Smooth muscle cell (in vitro differentiated cells): ENCODE data around the gene TNNI3K. TPM values are rescaled to one million over a fixed set of nuclear protein-coding genes. Genes with fewer than 3 reads are reported as not detected.

Experiments
- DNase-seq: peaks from one replicate; lab custom pipeline; 2025; ENCODE audit not compliant: unreplicated experiment; lab: John Stamatoyannopoulos, UW
- H2AFZ ChIP-seq: fragments of 200-600 bp; sonication (generic); 2 replicates; pipeline ENCODE4 v1.6.0; 2016; ENCODE audit warnings: antibody characterized with exemption, low read depth, mild to moderate bottlenecking
- H3F3A ChIP-seq: fragments of 200-600 bp; sonication (generic); 2 replicates; pipeline ENCODE4 v1.6.0; 2017; ENCODE audit warnings: antibody characterized with exemption, low read depth
- H3K27ac ChIP-seq: fragments of 200-600 bp; sonication (generic); 2 replicates; pipeline ENCODE4 v1.5.1; 2016; ENCODE audit warnings: low read depth, mild to moderate bottlenecking
- H3K27me3 ChIP-seq: fragments of 200-600 bp; sonication (generic); 2 replicates; pipeline ENCODE4 v1.6.1; 2016; ENCODE audit warnings: low read depth, mild to moderate bottlenecking
- H3K36me3 ChIP-seq: fragments of 200-600 bp; sonication (generic); 2 replicates; pipeline ENCODE4 v1.5.1; 2016; ENCODE audit warnings: low read depth
- H3K4me1 ChIP-seq: fragments of 200-600 bp; sonication (generic); 2 replicates; pipeline ENCODE4 v1.5.1; 2016; ENCODE audit warnings: low read depth
- H3K4me2 ChIP-seq: fragments of 200-600 bp; sonication (generic); 2 replicates; pipeline ENCODE4 v1.6.0; 2016; ENCODE audit warnings: mild to moderate bottlenecking
- H3K4me3 ChIP-seq: fragments of 200-600 bp; sonication (generic); 2 replicates; pipeline ENCODE4 v1.5.1; 2016; ENCODE audit warnings: mild to moderate bottlenecking
- H3K79me2 ChIP-seq: fragments of 200-600 bp; sonication (generic); 2 replicates; pipeline ENCODE4 v1.6.0; 2016; ENCODE audit warnings: low read depth, mild to moderate bottlenecking
- H3K9ac ChIP-seq: fragments of 200-600 bp; sonication (generic); 2 replicates; pipeline ENCODE4 v1.6.0; 2016; ENCODE audit warnings: low read depth
- H3K9me3 ChIP-seq: fragments of 200-600 bp; sonication (generic); replicated peaks from 2 replicates; pipeline ENCODE4 v1.5.1; 2016; ENCODE audit warnings: low read depth
- H4K20me1 ChIP-seq: fragments of 200-600 bp; sonication (generic); 2 replicates; pipeline ENCODE4 v1.6.0; 2016; ENCODE audit warnings: low read depth
- WGBS: methylation state at CpG from one replicate; pipeline ENCODE4 v1.1.7; 2016; ENCODE audit warnings: low lambda C conversion rate; 5-methylcytosine and 5-hydroxymethylcytosine counted together
- polyA plus RNA-seq: library from polyadenylated mRNA; unstranded; fragments of >200 nt; fragmentation: Nextera tagmentation; extraction: Ambion mirVana; gene quantifications from 2 replicates; pipeline ENCODE4 v1.2.1, GENCODE V29; 2016
- total RNA-seq: library from RNA; depleted of rRNA; stranded (reverse); fragments of >200 nt; gene quantifications from 2 replicates; pipeline ENCODE4 v1.2.3, GENCODE V29; 2014
- TF ChIP-seq, protein P1 (sequence below): fragments of 200-600 bp; sonication (generic); IDR thresholded peaks from 2 replicates; pipeline ENCODE4 v1.5.1; 2017; ENCODE audit warnings: borderline replicate concordance, mild to moderate bottlenecking, antibody characterized with exemption; ENCODE audit not compliant: insufficient read depth, poor library complexity, severe bottlenecking

The TNNI3K gene
- total and polyA plus RNA-seq, 2 experiments from 2014 or later, result 0.55 to 9.6 TPM

DNA sequence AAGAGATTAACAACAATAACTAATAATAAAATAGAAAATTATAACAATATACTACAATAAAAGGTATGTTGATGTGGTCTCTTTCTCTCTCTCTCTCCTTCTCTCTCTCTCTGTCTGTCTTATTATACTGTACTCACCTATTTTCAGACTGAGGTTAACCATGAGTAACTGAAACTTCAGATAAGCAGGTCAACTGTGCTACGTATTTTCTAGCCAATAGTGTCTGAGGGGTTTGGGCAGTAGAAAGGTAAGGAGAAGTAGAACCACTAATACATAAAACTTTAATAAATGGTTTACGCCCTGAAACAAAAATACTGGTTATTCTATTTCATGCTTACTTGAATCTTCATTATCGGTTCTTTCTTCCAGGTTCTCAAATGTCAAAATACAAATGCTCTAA is 348.2 kb downstream of the TNNI3K start:
- TF ChIP-seq, protein P1, sequence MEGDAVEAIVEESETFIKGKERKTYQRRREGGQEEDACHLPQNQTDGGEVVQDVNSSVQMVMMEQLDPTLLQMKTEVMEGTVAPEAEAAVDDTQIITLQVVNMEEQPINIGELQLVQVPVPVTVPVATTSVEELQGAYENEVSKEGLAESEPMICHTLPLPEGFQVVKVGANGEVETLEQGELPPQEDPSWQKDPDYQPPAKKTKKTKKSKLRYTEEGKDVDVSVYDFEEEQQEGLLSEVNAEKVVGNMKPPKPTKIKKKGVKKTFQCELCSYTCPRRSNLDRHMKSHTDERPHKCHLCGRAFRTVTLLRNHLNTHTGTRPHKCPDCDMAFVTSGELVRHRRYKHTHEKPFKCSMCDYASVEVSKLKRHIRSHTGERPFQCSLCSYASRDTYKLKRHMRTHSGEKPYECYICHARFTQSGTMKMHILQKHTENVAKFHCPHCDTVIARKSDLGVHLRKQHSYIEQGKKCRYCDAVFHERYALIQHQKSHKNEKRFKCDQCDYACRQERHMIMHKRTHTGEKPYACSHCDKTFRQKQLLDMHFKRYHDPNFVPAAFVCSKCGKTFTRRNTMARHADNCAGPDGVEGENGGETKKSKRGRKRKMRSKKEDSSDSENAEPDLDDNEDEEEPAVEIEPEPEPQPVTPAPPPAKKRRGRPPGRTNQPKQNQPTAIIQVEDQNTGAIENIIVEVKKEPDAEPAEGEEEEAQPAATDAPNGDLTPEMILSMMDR, result no peak
- 98% methylated on average over 3 of the region's 3 CpGs for WGBS

DNA sequence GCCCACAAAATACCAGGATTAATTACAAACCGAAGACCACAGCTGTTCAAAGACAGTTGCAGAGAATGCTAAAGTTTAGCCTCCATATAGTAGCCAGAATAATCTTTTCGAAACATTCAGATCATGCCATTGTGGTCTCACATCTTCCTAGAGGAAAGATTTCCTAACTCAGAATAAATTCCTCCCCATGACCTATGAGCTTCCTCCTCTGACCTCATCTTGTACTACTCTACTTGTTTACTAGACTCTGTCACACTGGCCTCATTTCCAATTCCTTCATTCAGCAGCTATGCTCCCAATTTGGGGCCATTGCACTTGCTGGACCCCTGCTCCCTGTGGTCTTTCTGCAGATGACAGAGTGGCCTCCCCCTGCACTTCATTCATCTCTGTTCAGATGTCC is 349.0 kb downstream of the TNNI3K start:
- H3K9me3 ChIP-seq, result no peaks in the 10 kb centered on the region
- H3F3A ChIP-seq, result no peaks in the 10 kb centered on the region
- H3K4me1 ChIP-seq, result no peaks in the 10 kb centered on the region
- no peaks in the 10 kb centered on the region for H3K27me3 ChIP-seq
- no peak overlapping the region for H3K9ac ChIP-seq
- H3K27ac ChIP-seq, result no peak overlapping the region
- no peak overlapping the region for H3K4me3 ChIP-seq
- no peak for DNase-seq
- no peaks in the 10 kb centered on the region for H4K20me1 ChIP-seq
- no peak overlapping the region for H2AFZ ChIP-seq
- no peaks in the 10 kb centered on the region for H3K79me2 ChIP-seq
- TF ChIP-seq, protein P1, result no peak
- WGBS, result 87% methylated on average over 2 of the region's 2 CpGs
- H3K4me2 ChIP-seq, result no peak overlapping the region
- no peaks in the 10 kb centered on the region for H3K36me3 ChIP-seq

More for the DNA sequence above, 348.2 kb downstream of the TNNI3K start:
- Histone ChIP-seq H3K4me1 (no peaks in the 10 kb centered on the region), H2AFZ (no peak overlapping the region), H4K20me1 (no peaks in the 10 kb centered on the region), H3K36me3 (no peaks in the 10 kb centered on the region), H3K9me3 (no peaks in the 10 kb centered on the region), H3K9ac (no peak overlapping the region), H3K27me3 (no peaks in the 10 kb centered on the region), H3F3A (no peaks in the 10 kb centered on the region), H3K79me2 (no peaks in the 10 kb centered on the region), H3K4me3 (no peak overlapping the region), H3K4me2 (no peak overlapping the region), H3K27ac (no peak overlapping the region)
- no peak for DNase-seq

DNA sequence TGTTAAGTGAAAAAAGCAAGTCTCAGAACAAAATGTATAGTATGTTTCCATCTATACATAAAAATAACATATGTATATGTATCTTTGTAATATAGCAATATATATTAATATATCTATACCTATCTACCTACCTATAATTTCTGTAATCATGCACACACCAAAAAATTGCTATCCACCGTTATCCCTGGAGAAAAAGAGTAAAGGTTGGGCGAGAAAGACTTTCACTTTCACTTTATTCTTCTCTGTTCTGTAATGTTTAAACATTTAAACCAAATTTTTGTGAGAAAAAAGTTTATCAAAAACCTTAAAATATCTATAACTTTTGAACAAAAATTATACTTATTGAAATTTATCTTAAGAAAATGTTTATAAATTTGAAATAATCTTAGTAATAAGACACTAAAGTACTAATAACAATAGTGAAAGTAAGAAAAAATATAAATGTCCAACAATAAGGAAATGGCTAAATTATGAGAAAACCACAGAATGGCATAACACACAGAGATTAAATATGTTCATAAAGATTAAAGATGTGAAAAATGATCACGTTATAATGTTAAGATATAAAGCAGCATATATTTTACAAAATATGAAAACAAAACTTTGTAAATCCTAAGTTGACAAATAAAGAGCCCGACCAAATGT is 351.2 kb downstream of the TNNI3K start:
- H3K4me3 ChIP-seq, result peak overlapping the region; percentile 10
- H3K9ac ChIP-seq, result no peak overlapping the region
- no peak overlapping the region for H3K27ac ChIP-seq
- H3F3A ChIP-seq, result no peaks in the 10 kb centered on the region
- H3K4me1 ChIP-seq, result no peaks in the 10 kb centered on the region
- H4K20me1 ChIP-seq, result no peaks in the 10 kb centered on the region
- no peak overlapping the region for H2AFZ ChIP-seq
- H3K79me2 ChIP-seq, result no peaks in the 10 kb centered on the region
- no peaks in the 10 kb centered on the region for H3K9me3 ChIP-seq
- TF ChIP-seq, protein P1, result no peak
- H3K27me3 ChIP-seq, result no peaks in the 10 kb centered on the region
- 86% methylated on average over 4 of the region's 4 CpGs for WGBS
- H3K36me3 ChIP-seq, result no peaks in the 10 kb centered on the region
- H3K4me2 ChIP-seq, result no peak overlapping the region
- DNase-seq, result no peak

DNA sequence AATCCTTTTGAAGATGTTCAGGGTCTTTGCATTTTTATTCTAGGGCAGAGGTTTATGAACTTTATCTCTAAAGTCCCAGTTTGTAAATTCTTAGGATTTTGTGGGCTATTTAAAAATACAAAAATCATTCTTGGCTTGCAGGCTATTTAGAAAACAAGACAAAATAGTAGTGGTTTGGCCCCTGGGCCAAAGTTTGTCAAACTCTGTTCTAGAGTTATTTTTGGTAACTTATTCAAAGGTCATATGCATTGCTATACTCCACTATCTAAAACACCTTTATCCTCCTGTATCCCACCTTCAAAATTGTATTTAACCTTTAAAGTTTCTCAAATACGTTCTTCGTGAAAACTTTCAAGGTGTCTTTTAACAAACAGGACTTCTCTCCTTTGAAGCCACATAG is 352.7 kb downstream of the TNNI3K start:
- Histone ChIP-seq H3K4me3 (no peak overlapping the region), H3K27ac (no peak overlapping the region), H3K27me3 (no peaks in the 10 kb centered on the region), H4K20me1 (no peaks in the 10 kb centered on the region), H2AFZ (no peak overlapping the region), H3K4me2 (no peak overlapping the region), H3K79me2 (no peaks in the 10 kb centered on the region), H3K36me3 (no peaks in the 10 kb centered on the region), H3K9ac (no peak overlapping the region), H3K9me3 (no peaks in the 10 kb centered on the region), H3F3A (no peaks in the 10 kb centered on the region), H3K4me1 (no peaks in the 10 kb centered on the region)
- WGBS, result 89% methylated on average over 2 of the region's 2 CpGs
- no peak for DNase-seq
- TF ChIP-seq, protein P1, result no peak
